Lung (tissue), 12 donors: ENCODE results near the gene C17orf100. TPM values are rescaled to one million over a fixed set of nuclear protein-coding genes. Genes with fewer than 3 reads are reported as not detected.
A peak's percentile ranks its signal among the peaks of the same experiment; 100 is the strongest.
"Not testable (repeated sequence)": the region's sequence is repeated elsewhere in the genome, so short reads cannot be mapped to it uniquely, and the experiment has no call there.

ENCODE experiments used
- ATAC-seq: fragments of 200-7000 bp; cut with Tn5 transposase; one replicate; pipeline ENCODE4 v1.9.1; 2020; ENCODE audit warnings: moderate number of reproducible peaks; ENCODE audit not compliant: insufficient read depth, low FRiP score
- DNase-seq, 3 donors: peaks; one replicate each; pipeline ENCODE4 v3.0.0-alpha.2; 2013 to 2017
- H3K27ac ChIP-seq, 2 donors: one replicate each; pipeline ENCODE4 v1.5.1; 2013; ENCODE audit warnings: mild to moderate bottlenecking in 2 of 2, moderate library complexity in 2 of 2, control low read depth in 1 of 2, inconsistent platforms in 1 of 2, low read depth in 1 of 2, low read length in 1 of 2
- H3K27me3 ChIP-seq, 3 donors: one replicate each; pipeline ENCODE4 v1.5.1; 2013; ENCODE audit warnings: low read length in 2 of 3; ENCODE audit not compliant: control insufficient read depth in 3 of 3, insufficient read depth in 3 of 3
- H3K36me3 ChIP-seq, 4 donors: one replicate each; pipeline ENCODE4 v1.5.1; 2013; ENCODE audit warnings: low read length in 4 of 4, mild to moderate bottlenecking in 1 of 4, moderate library complexity in 1 of 4; ENCODE audit not compliant: control insufficient read depth in 4 of 4, insufficient read depth in 4 of 4
- H3K4me1 ChIP-seq, 5 donors: one replicate each; pipeline ENCODE4 v1.5.1; 2013; ENCODE audit warnings: low read length in 5 of 5, mild to moderate bottlenecking in 2 of 5, moderate library complexity in 1 of 5; ENCODE audit not compliant: control insufficient read depth in 5 of 5, insufficient read depth in 5 of 5
- H3K4me3 ChIP-seq: one replicate; pipeline ENCODE4 v1.5.1; 2013; ENCODE audit warnings: mild to moderate bottlenecking, control low read depth, moderate library complexity
- H3K9ac ChIP-seq, 2 donors: one replicate each; pipeline ENCODE4 v1.5.1; 2013; ENCODE audit warnings: low read length in 2 of 2, control low read depth in 1 of 2; ENCODE audit not compliant: insufficient read depth in 1 of 2
- H3K9me3 ChIP-seq, 4 donors: one replicate each; pipeline ENCODE4 v1.5.1; 2013; ENCODE audit warnings: low read length in 3 of 4, mild to moderate bottlenecking in 1 of 4, moderate library complexity in 1 of 4; ENCODE audit not compliant: control insufficient read depth in 4 of 4, insufficient read depth in 3 of 4
- CTCF ChIP-seq: IDR thresholded peaks from 2 replicates; pipeline ENCODE4 v1.5.1; 2012; ENCODE audit warnings: mild to moderate bottlenecking; ENCODE audit errors: control extremely low read depth, extremely low read depth
- WGBS, 2 donors: extraction: QIAGEN DNeasy Blood & Tissue Kit; methylation state at CpG; one replicate each; pipeline ENCODE4 v1.1.7; 2013; 5-methylcytosine and 5-hydroxymethylcytosine counted together
- polyA plus RNA-seq, 2 donors: library from polyadenylated mRNA; stranded (reverse); fragments of 200-250 nt; gene quantifications; one replicate each; pipeline ENCODE4 v1.2.1, GENCODE V29; 2013
- total RNA-seq, 2 donors: library from RNA; depleted of rRNA in 1 of 2; stranded (reverse); fragments of >200 nt in 1 of 2; gene quantifications; one replicate each; pipeline ENCODE4 v1.2.1, GENCODE V29; 2014 to 2021
- donor health status: control.
- donor health status: control.
- donor health status: Bipolar disorder and iron deficiency.
- donor health status: healthy.
- donor health status: DM: yes; HTN: yes; CAD: no.

Gene C17orf100
- total and polyA plus RNA-seq, 4 donors, result 1.5 to 3.6 (median 2.0) TPM

DNA sequence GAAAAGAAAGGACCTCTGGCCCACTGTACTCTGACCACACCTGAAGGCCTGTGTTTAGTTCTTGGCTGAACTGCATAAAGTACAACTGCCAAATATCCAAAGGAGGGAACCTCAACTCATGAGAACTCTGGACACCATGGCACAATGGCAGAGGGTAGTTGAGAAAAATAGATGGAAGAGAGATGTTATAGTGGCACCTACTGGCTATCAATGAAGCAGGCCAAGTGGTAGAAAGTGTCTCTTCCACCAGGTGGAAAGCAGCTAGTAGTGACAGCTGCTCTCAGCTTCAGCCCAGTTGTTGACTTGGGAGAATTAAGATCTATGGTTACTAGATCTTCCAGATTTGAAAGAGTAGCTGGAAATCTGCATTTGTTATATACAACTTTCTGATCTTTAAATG, 3.4 kb upstream of the C17orf100 start:
- H3K4me3 ChIP-seq, result no peak overlapping the region
- peak in 1 of 3 donors; percentile 4 for DNase-seq
- H3K27me3 ChIP-seq, result peaks cover 0 to 4% (median 2%) of the 10 kb centered on the region in 3 donors
- ATAC-seq, result no peak
- peaks cover 10 to 33% (median 13%) of the 10 kb centered on the region in 4 donors for H3K36me3 ChIP-seq
- H3K9me3 ChIP-seq, result peaks cover 0 to 4% (median 0%) of the 10 kb centered on the region in 4 donors
- H3K4me1 ChIP-seq, result peaks cover 0 to 23% (median 11%) of the 10 kb centered on the region in 5 donors
- no peak for TF ChIP-seq CTCF
- no peak overlapping the region for H3K9ac ChIP-seq
- no peak overlapping the region for H3K27ac ChIP-seq

GRCh38 chr17:6651919-6652452, 424 bp downstream of the C17orf100 start:
- peak overlapping the region in 1 of 2 donors; percentile 47 for H3K9ac ChIP-seq
- peak overlapping the region in 1 of 2 donors; percentile 75 for H3K27ac ChIP-seq
- H3K4me1 ChIP-seq, result peaks cover 10 to 40% (median 14%) of the 10 kb centered on the region in 5 donors
- ATAC-seq, result no peak
- peaks cover 5 to 24% (median 9%) of the 10 kb centered on the region in 4 donors for H3K36me3 ChIP-seq
- peaks cover 0 to 27% (median 24%) of the 10 kb centered on the region in 3 donors for H3K27me3 ChIP-seq
- peaks cover 0 to 4% (median 0%) of the 10 kb centered on the region in 4 donors for H3K9me3 ChIP-seq
- peak; percentile 58 to 69 (median 59) for DNase-seq
- TF ChIP-seq CTCF, result no peak
- H3K4me3 ChIP-seq, result peak overlapping the region; percentile 89
- 1 to 6% methylated on average over 45 to 47 of the region's 47 CpGs for WGBS, 2 donors

DNA sequence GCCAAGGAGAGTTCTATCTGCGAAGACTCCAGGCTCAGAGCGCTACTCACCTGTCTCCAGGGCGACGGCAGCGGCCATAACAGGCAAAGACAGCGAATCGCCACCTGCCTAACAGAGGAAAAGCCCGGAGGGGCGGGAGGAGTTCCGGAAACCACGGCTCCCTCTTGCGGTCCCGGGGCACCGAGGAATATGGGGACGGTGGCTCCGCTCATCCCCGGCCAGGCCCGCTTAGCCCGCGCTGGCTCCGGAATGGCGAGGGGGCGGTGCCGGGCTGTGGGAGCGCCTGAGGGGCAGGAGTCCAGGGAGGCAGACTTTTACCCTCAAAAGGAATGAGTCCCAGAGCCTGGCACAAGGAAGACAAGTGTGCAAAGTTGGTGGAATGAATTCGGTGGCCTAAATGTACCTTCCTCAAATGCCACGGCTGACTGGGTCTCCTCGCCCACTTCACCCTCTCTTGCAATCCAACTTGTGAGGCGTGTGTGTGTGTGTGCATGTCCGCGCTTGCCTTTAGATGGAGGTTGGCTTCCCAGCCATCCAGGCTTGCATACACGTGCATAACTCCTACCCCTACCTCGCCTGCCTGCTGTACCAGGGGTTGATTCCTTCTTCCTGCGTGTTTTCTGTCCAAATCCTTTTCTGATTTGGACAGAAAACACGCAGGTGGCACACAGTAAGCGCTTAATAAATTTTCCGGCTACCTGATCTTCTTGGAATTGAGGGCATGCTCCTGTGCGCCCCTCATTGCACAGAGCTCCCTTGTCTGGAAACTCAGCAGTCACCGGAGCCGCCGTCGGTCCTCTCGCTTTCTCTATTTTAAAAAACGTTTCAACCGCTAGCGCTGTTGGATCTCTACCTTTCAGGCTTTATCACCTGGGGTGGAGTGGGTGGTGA, 3.5 kb downstream of the C17orf100 start:
- DNase-seq (no peak), ATAC-seq (peak; percentile 8)
- Histone ChIP-seq H3K4me3 (no peak overlapping the region), H3K9ac (no peak overlapping the region), H3K4me1 (peaks cover 6 to 38% (median 14%) of the 10 kb centered on the region in 5 donors), H3K36me3 (no peaks in the 10 kb centered on the region), H3K27ac (no peak overlapping the region), H3K9me3 (peaks cover 0 to 3% (median 0%) of the 10 kb centered on the region in 4 donors), H3K27me3 (peaks cover 0 to 34% (median 31%) of the 10 kb centered on the region in 3 donors)
- WGBS, 2 donors, result 13 to 35% methylated on average over 46 of the region's 46 CpGs
- no peak for TF ChIP-seq CTCF

- 1 to 11% methylated on average over 17 to 38 of the region's 41 CpGs for WGBS, 2 donors
- DNase-seq, ATAC-seq, H3K27ac ChIP-seq, H3K9ac ChIP-seq, H3K4me3 ChIP-seq, H3K36me3 ChIP-seq, H3K9me3 ChIP-seq: not testable (repeated sequence)
- peaks cover 0 to 32% (median 14%) of the 10 kb centered on the region in 5 donors for H3K4me1 ChIP-seq
- peaks cover 0 to 34% (median 31%) of the 10 kb centered on the region in 3 donors for H3K27me3 ChIP-seq
Measured at GRCh38 chr17:6655732-6656361, 4.3 kb downstream of the C17orf100 start.

DNA sequence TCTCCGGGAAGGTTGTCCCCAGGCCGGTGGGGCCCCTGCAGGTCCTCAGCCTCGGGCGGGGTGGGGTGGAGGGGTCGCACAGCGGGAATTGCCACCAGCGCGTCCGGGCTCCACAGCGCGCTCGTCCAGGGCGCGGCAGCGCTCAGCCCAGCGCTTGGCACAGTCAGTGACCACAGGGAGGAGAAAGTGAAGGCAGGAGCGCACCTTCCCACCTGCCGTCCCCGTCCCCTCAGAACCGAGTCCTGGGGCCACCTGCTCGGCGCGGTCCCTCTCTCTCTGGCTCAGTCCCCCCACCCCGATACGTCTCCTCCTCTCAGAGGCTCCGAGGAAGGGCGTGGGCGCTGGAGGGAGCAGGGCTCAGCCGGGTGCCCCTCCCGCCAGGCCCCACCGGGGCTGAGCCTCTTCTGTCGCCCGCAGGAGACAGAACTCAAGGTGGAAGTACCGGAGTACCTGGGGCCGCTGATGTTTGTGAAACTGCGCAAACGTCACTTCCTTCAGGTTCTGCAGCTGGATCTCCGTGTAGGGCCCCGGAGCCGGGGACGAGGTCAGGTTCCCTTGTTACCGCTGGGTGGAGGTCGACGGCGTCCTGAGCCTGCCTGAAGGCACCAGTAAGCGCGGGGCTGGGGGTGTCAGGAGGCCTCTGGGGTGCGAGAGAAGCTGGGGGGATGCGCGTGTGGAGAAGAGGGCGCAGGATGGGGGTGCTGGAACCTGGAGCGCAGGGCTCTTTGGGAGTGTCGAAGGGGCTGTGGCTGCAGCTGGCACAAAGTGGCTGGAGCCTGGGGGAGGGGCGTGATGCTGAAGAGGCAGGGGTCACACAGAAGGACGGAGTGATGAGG, 5.5 kb downstream of the C17orf100 start:
- ATAC-seq, DNase-seq, H3K4me3 ChIP-seq, H3K36me3 ChIP-seq, H3K9me3 ChIP-seq, H3K9ac ChIP-seq, H3K27ac ChIP-seq: not testable (repeated sequence)
- Histone ChIP-seq H3K4me1 (peaks cover 0 to 28% (median 11%) of the 10 kb centered on the region in 5 donors), H3K27me3 (peaks cover 0 to 34% (median 31%) of the 10 kb centered on the region in 3 donors)
- 3 to 5% methylated on average over 46 to 54 of the region's 55 CpGs for whole genome bisulfite sequencing, 2 donors
